Activated CD8-positive, alpha-beta T cell treated with anti-CD3 and anti-CD28 coated beads for 36 hours (primary cell): ENCODE measurements around the gene SBF1. TPM values are rescaled to one million over a fixed set of nuclear protein-coding genes. Genes with fewer than 3 reads are reported as not detected.

Experiments
- ATAC-seq: fragments of 200-7000 bp; cut with Tn5 transposase; one replicate; pipeline ENCODE4 v1.10.0; 2021; ENCODE audit warnings: mild to moderate bottlenecking, moderate library complexity
- CTCF ChIA-PET: fragments of 350-600 bp; sonication (Branson Sonifier 250); formaldehyde crosslinking; loops from one replicate; lab custom pipeline; 2021; ENCODE audit warnings: antibody characterized with exemption; lab: Charles Lee
- POLR2A ChIA-PET: fragments of 350-600 bp; sonication (Branson Sonifier 250); formaldehyde crosslinking; loops from one replicate; lab custom pipeline; 2021; ENCODE audit warnings: antibody characterized with exemption; lab: Charles Lee
- DNase-seq: peaks from one replicate; pipeline ENCODE4 v3.0.0-alpha.2; 2020
- H3K27ac Mint-ChIP-seq: one replicate; pipeline ENCODE4 v1.8.0; 2021; ENCODE audit warnings: mild to moderate bottlenecking, mixed read lengths
- H3K27me3 Mint-ChIP-seq: one replicate; pipeline ENCODE4 v1.8.0; 2021; ENCODE audit warnings: mixed read lengths
- H3K36me3 Mint-ChIP-seq: one replicate; pipeline ENCODE4 v1.8.0; 2021; ENCODE audit warnings: low read depth, mixed read lengths
- H3K4me1 Mint-ChIP-seq: one replicate; pipeline ENCODE4 v1.8.0; 2021; ENCODE audit warnings: low read depth, mixed read lengths
- H3K4me3 Mint-ChIP-seq: one replicate; pipeline ENCODE4 v1.8.0; 2021; ENCODE audit warnings: mild to moderate bottlenecking, moderate library complexity, mixed read lengths
- H3K9me3 Mint-ChIP-seq: one replicate; pipeline ENCODE4 v1.8.0; 2021; ENCODE audit warnings: mixed read lengths
- intact Hi-C: fragments of 100-400 bp; cut with micrococcal nuclease; formaldehyde crosslinking; loops from one replicate; pipeline ENCODE4 v1.10.0; 2022
- total RNA-seq, 2 experiments: library from RNA; stranded (reverse); gene quantifications; one replicate each; pipeline ENCODE4 v1.2.3, GENCODE V29; 2021
- TF ChIP-seq, protein P1 (sequence below): fragments of 200-600 bp; IDR thresholded peaks from one replicate; pipeline ENCODE4 v1.8.0; 2022; ENCODE audit warnings: antibody characterized with exemption, mild to moderate bottlenecking

The SBF1 gene
- total RNA-seq, 2 experiments from 2014 or later = 120 TPM

DNA sequence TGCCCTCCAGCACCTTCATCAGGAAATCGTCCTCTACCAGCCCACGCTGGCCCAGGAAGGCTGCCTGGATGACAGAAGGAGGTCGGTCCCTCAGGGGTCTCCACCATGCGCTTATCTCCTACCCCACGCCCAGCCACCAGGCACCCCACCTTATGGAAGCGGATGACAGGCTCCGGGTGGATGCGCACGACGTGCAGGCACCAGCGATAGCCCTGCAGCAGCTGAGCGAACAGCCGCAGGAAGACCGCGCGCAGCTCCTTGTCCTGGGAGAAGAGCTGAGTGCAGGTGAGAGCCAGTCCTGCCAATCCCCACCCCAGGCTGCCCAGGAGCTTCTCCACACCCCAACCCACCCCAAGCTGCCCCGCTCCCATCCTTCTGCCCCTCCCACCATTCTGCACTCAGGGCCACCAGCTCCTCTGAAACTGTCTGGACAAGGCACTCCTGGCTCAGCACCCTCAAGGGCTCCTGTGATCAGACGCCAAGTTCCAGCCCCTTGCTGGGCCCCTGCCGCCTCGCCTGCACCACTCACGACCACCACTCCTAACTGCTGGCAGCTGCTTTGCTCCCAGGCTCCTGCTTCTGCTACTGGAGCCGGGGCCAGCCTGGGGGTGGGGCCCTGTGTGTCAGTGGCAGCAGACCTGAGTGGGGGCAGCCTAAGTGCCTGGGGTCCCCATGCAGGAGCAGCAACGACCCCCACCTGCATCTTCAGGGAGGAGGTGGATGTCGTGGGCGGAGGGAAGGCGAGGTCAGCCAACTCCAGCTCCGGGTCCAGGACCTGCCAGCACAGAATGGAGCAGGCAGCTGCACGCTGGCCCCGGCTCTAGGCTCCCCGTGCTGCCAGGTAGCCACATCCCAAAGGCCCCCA is 9.5 kb downstream of the SBF1 start:
- intact Hi-C loops = no loop called here
- ChIA-PET CTCF (interaction anchor here (1.2 to 1.8 kb wide), 2 partner anchors 13 to 32 kb away, joined by 4 read pairs; no protein-coding TSS in a partner anchor), POLR2A (interaction anchor here (0.6 to 1.5 kb wide), 2 partner anchors 12 to 21 kb away, joined by 3 read pairs; no protein-coding TSS in a partner anchor)
- ATAC-seq (no peak), DNase-seq (no peak)
- H3K27me3 Mint-ChIP-seq = no peaks in the 10 kb centered on the region
- H3K27ac Mint-ChIP-seq = no peak overlapping the region
- TF ChIP-seq, protein P1, sequence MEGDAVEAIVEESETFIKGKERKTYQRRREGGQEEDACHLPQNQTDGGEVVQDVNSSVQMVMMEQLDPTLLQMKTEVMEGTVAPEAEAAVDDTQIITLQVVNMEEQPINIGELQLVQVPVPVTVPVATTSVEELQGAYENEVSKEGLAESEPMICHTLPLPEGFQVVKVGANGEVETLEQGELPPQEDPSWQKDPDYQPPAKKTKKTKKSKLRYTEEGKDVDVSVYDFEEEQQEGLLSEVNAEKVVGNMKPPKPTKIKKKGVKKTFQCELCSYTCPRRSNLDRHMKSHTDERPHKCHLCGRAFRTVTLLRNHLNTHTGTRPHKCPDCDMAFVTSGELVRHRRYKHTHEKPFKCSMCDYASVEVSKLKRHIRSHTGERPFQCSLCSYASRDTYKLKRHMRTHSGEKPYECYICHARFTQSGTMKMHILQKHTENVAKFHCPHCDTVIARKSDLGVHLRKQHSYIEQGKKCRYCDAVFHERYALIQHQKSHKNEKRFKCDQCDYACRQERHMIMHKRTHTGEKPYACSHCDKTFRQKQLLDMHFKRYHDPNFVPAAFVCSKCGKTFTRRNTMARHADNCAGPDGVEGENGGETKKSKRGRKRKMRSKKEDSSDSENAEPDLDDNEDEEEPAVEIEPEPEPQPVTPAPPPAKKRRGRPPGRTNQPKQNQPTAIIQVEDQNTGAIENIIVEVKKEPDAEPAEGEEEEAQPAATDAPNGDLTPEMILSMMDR = no peak
- H3K4me3 Mint-ChIP-seq = no peak overlapping the region
- H3K4me1 Mint-ChIP-seq = peaks cover 36% of the 10 kb centered on the region
- H3K36me3 Mint-ChIP-seq = peaks cover 20% of the 10 kb centered on the region
- no peaks in the 10 kb centered on the region for H3K9me3 Mint-ChIP-seq

DNA sequence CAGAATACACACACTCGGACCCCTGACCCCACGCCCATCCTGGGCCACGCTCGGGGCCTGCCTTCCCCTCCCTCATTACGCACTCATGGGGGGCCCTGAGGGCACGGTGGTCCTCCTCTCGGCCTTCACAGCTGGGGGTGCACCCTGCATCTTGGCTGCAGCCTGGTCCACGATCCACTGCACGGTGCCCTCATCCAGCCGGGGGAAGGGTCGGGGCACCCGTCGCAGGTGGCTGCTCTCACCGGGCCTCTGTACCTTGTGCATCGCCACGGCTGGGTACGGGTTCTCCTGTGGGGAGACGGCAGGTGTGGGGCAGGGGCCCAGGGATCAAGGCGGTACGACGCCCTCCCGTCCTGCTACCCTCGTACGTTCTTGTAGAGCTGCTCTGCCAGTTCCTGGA is 10.4 kb downstream of the SBF1 start:
- Mint-ChIP-seq H3K36me3 (peaks cover 23% of the 10 kb centered on the region), H3K4me3 (no peak overlapping the region), H3K27me3 (no peaks in the 10 kb centered on the region), H3K27ac (no peak overlapping the region), H3K4me1 (peaks cover 30% of the 10 kb centered on the region), H3K9me3 (no peaks in the 10 kb centered on the region)
- no peak for ATAC-seq
- TF ChIP-seq, protein P1 = no peak
- ChIA-PET POLR2A (interaction anchor here (0.8 kb wide), 1 partner anchor 61 kb away, joined by 3 read pairs; the partner anchor contains the start of gene SCO2), CTCF (interaction anchor here (1.8 kb wide), 1 partner anchor 33 kb away, joined by 4 read pairs; no protein-coding TSS in a partner anchor)
- no peak for DNase-seq
- intact Hi-C loops = no loop called here

DNA sequence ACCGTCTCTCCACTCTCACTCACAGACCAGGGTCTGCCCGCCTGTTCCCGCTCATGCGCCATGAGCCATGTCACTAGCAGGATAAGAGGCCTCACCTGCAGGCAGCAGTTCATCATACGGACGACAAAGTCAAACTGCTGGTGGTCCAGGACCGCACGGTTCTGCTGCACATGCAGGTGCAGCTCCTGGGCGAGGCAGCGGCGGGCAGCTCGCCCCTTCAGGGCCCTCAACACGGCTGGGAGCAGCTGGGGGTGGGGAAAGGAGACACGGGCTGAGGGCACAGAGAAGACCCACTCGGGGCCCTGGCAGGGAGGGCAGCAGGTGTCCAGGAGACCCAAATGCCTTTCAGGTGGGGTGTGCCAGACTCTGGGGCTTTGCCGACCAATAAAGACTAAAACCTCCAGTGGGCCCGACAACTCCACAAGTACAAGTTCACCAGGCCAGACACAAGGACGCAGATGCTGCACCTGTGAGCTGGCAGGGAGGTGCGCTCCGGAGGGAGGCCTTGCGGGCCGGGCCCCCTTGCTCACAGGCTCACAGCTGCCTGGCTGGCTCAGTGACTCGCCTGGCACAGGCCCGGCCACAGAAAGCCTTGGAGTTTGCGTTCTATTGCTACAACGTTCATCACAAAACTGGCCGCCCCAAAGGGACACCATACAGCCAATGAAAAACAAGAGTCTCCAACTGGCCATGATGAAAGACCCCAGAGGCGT is 11.5 kb downstream of the SBF1 start:
- H3K4me1 Mint-ChIP-seq = peaks cover 19% of the 10 kb centered on the region
- POLR2A ChIA-PET = no interaction called here
- H3K27me3 Mint-ChIP-seq = no peaks in the 10 kb centered on the region
- H3K36me3 Mint-ChIP-seq = peaks cover 25% of the 10 kb centered on the region
- H3K9me3 Mint-ChIP-seq = no peaks in the 10 kb centered on the region
- TF ChIP-seq, protein P1 = no peak
- H3K27ac Mint-ChIP-seq = no peak overlapping the region
- CTCF ChIA-PET = no interaction called here
- DNase-seq (no peak), ATAC-seq (no peak)
- intact Hi-C loops = no loop called here
- no peak overlapping the region for H3K4me3 Mint-ChIP-seq

DNA sequence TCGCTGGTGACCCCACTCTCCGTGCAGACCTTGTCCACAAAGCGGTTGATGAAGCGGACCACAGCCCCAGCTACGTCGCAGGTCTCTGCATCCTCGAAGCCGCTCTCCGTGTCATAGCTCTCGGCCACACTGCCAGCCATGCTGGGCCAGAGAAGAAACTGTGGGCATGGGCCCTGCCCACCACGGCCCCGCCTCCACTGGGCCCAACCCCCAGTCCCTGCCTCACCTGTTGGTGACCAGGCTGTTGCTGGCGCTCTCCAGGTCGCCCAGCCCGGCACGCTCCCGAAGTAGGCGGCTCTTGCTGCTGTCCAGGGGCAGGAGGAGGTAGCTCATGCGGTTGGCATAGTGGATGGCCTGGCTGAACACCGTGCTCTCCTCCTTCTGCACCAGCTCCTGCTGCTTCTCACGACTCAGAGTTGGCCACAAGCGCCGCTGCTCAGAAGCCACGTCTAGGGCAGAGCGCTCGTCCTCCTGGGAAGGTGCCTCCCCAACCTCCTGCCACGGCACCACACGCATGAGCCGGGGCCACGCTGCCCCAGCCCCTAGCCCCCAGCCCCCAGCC is 12.8 kb downstream of the SBF1 start:
- ATAC-seq (no peak), DNase-seq (no peak)
- no peaks in the 10 kb centered on the region for H3K27me3 Mint-ChIP-seq
- no peak overlapping the region for H3K27ac Mint-ChIP-seq
- no peaks in the 10 kb centered on the region for H3K9me3 Mint-ChIP-seq
- no peak overlapping the region for H3K4me3 Mint-ChIP-seq
- ChIA-PET POLR2A (no interaction called here), CTCF (no interaction called here)
- peaks cover 31% of the 10 kb centered on the region for H3K36me3 Mint-ChIP-seq
- peaks cover 11% of the 10 kb centered on the region for H3K4me1 Mint-ChIP-seq
- TF ChIP-seq, protein P1 = no peak
- intact Hi-C loops = no loop called here
